HG03196 (cell line): ENCODE data around the gene ATOH8.

Source experiments
- ATAC-seq: cut with Tn5 transposase; IDR thresholded peaks from one replicate; pipeline ENCODE4 v1.9.1; 2021; ENCODE audit not compliant: unreplicated experiment

The ATOH8 gene

DNA sequence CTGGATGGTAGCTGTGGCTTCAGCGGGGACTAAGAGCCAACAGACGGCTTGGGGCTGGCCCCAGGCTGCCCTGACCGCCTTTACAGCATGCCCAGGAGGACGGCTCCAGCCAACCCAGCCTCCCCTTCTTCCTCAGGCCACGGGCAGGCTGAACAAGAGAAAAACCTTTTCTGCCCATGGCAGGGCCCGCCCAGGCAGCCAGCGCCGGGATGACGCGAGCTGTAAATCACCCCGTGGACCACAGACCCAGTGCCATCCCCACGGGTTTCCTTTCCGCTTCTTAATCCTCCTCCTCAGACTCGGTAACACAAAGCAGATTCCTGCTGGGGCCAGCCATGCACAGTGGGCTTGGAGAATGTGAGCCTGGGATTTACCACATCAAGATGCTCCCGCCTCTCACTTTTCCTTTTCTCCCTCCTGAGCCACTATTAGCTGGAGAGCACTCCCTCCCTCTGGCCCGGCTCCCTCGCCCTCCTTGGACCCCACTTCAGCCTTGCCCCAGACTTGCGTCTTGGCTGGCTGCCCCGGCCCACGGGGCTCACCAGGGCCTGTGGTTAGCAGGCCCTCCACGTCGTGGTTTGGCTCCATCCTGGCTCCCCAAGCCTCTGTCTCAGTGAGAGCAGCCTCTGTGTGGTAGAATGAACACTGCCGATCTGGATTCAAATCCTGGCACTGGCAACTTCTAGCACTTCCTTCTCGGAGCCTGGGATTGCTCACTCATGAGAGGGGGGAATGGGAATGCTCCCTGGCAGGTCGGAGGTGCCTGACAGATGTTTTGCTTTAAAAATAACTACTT is 31.4 kb downstream of the ATOH8 start:
- ATAC-seq: no peak

DNA sequence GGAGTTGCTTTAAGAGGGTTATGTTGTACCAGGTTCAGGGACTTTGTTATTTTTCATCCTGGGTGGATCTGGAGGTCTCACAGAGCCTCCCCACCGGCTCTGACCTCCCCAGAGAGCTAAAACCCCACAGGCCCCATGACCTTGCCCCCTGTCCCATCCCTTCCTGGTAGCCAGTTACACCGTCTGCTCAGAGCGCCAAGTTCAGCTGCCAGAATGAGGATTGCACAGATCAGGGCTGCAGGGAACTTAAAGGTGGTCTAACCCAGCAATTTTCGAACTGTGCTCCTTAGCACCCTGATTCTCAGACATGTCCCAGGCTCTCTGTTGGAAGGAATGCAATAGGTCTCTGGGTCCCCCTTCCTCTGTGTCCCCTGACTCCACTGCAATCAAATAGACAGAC is 32.1 kb downstream of the ATOH8 start:
- no peak for ATAC-seq

- ATAC-seq: no peak
Observed at GRCh38 chr2:85786444-85786843, 32.7 kb downstream of the ATOH8 start.

DNA sequence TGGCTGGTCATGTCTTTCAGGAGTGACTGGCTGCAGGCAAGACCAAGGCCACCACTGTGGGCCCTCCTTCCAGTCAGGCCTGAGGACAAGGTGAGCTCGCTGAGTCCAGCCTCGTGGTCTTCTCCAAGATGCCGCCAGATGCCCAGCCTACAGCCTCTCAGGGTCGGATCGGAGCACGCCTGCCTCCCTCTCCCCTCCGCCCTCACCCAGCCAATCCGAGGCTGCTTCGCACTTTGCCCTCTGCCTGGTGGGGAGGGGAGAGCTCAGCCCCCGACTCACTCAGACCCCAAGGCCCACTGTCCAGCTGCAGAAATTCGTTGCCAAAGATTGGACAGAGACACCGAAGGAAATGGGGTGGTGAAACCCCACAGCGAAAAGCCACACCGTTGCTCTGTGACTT is 33.1 kb downstream of the ATOH8 start:
- ATAC-seq: no peak

DNA sequence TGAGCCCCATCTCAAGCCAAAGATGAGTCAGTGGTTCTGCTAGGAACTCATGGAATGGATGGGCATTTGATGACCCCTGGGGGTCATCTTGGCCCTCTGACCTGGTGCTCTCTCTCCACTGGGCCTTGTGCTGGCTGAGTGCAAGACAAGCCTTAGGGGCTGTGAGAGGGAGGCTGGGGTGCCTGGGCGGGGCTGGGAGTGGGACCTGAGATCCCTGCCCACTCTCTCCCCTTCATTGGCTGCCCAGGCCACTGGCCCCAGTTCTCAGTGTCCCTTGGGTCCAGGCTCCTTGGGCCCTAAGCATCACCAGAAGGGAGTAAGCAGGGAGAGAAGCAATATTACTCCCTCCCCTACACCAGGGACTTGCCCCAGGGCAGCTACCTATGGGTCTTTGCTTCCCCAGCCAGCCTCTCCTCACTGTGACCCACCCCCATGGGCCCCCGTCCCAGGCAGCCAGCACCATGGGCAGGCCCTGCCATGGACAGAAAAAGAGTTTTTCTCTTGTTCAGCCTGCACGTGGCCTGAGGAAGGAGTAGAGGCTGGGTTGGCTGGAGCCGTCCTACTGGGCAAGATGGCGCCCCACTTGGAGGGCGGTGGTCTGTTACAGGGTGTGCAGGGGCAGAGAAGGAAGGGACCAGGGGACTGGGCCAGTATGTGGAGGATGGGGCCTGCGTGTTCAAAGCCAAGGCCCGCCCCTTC is 33.6 kb downstream of the ATOH8 start:
- ATAC-seq: no peak

DNA sequence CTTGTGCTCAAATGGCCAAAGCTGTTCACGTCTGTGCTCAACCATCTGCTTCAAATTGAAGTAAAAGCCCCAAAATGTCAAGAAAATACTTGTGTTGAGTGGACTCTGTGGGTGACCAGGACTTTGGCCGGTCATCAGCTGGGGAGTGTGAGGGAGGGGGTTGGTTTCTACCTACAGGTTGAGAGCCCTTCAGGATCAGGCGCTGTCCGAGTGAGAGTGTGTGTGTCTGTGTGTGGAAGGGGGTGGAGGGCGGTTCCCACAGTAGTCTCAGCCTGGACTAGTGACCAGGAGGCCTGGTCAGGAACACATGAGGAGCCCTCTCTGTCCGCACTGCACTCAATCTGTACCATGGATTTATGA is 34.2 kb downstream of the ATOH8 start:
- no peak for ATAC-seq

DNA sequence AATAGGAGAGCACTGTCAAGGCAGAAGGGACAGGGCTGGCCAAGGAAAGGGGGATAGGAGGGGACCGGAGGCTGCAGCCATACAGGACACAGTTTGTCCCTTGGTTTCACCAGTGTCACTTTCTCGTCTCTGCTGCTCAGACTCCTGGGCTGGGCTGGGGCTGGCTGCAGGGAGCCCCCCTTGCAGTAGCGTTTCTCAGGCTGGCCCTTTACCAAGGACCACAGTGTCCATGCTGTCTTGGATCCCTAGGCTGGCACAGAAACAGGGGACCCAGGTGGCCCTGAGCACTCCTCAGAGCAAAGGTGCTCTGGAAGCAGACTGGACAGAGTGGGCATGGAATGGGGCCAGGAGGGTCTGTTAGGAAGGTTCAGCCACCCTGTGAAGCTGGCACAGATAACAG is 34.8 kb downstream of the ATOH8 start:
- ATAC-seq: no peak

- no peak for ATAC-seq
Observed at GRCh38 chr2:85789271-85789670, 35.5 kb downstream of the ATOH8 start.

GRCh38 chr2:85790032-85790431 is 36.2 kb downstream of the ATOH8 start:
- ATAC-seq: no peak

DNA sequence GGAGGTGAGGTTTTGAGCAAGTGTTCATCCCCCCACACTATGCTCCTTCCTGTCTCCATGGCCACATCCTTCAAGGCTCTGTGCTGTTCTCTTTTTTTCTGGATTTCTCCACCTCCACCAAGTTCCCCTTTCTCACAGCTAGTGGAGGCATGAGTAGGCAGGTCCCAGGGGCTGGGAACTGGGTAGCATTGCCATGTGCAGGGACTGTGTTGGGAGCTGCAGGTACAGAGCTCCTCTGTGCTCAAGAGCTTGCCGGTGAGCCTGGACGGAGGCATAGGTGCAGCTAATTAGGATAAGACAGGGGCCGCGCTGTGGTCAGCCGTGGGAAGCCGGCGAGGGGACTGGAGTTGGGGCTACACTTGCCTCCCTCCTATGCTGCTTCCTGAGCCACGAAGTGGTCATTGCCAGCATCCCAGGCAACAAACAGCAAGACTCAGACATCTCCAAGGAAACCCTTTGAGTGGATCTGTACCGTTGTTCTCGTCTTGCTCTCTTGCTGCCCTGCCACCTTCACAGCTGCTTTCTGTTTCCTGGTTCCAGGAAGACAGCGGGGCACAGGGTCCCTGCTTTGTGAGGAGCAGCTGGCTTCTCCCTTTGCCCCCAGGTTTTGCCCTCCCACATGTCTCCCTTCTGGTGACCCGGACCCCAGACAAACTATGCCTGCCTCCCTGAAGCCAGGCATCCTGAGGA is 36.9 kb downstream of the ATOH8 start:
- ATAC-seq: no peak

- no peak for ATAC-seq
Observed at GRCh38 chr2:85791704-85792565, 38.1 kb downstream of the ATOH8 start.

DNA sequence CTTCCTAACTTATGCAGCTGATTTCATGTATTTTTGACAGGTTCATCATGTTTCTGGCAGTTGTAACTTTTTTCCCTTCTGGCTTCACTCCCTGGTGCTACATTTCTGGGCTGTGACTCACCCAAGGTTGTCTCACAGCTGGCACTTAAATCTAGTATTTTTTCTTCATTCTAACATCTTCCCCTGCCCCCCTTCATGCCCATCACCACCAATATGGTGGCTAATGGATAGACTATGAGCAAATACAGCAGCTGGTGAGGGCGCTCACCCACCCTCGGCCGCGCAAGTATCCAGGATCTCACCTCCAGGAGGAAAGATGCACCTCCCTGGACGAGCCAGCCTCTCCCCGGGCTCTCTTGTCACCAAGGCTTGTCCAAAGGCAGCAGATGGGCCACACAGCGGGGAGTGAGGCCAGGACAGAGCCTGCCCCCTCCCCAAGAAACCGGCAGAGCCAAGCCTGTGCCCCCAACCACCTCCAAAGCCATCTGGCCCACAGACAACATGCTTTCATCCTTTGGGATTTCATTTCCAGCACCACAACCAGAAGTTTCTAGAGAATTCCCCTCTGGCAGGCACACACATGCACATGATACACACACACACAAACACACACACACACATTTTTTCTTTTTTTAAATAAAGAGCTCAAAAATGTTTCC is 39.1 kb downstream of the ATOH8 start:
- no peak for ATAC-seq

DNA sequence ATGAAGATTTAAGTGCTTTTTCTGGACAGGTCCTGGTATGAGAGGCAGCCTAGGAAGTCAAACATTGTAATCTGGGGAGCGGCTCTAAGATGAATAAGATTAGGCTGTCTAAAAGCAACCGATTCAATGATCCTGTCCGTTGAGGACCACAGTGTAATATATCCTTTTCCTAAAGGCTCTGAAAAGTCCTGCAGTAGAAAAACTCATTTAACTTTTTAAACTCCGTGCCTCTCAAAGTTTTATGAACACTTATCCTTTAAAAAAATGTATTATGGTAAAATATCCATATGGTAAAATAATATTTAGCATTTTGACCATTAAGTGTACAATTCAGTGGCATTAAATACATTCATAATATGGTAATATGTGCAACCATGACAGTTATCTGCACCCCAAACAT is 39.8 kb downstream of the ATOH8 start:
- ATAC-seq: no peak

DNA sequence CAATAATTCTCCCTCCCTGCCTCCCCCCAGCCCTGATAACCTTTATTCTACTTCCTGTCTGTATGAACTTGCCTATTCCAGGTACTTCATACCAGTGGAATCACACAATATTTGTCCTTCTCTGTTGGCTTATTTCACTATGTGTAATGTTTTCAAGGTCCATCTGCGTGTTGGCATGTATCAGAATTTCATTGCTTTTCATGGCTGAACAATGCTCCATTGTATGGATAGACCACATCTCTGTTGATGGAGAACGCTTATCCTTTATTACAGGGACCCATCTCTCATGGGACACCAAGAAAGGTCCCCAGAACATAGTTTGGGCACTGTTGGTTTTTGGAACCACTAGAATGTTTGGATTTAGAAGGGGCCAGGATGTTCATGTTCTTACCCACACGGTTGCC is 40.2 kb downstream of the ATOH8 start:
- no peak for ATAC-seq

DNA sequence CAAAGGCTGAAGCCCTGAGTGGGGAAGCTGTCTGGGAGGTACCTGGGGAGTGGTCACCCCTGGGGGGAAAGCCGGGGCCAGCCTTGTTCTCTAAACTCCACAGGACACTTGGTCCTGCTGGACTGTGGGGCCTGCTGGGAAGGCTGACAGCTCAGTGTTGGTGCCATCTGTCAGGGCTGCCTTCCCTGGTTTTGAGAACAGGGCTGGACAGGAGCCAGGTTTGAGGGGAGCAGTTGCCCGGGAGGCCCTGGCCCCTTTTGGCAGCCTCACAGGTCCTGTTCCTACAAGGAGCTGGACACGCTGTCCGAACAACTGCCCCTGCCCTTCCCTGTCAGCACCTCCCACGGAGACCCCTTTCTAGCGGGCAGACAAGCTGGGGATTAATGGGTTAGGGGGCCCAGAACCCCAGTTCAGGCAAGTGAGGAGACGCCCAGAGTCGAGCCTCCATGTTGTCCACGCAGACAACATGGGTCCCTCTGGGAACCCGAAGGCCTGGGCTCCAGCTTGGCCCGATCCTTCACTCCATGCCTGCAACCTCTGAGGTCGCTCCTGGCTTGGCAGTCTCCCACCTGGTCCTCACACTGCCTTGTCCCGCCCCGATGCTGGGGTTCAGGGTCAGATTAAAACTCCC is 40.8 kb downstream of the ATOH8 start:
- no peak for ATAC-seq

DNA sequence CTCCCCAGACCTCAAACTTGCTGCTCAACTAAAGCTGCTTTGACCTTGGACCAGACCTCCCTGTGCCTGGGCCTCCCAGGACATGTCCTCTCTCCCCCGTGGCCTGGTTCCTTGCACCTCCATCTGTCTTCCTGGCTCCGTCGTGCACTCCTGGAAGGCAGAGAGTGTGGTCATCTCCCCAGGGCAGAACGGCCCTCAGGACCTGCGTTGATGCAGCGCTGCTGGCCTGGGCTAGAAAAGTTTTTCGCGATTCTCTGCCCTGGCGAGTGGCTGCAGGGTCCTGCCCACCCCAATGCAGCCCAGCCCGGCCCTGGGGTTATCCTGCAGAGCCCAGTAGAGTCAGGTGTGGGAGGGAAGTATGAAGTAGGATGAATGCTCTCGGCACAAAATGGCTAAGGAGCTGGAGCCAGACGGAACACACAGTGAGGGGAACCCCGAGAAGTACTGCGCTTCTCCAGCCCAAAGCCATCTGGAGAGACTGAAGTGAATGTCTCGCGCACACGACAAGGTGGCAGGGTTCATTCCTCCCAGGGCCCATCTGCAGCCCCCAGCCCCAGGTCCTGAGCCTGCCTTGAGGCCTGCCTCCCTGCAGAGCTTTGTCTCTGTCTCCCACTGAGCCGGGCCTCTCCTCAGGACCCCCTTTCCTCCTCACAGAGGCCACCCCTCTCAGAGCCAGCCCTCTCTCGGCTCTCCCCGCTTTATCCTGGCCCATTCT is 41.7 kb downstream of the ATOH8 start:
- ATAC-seq: no peak

DNA sequence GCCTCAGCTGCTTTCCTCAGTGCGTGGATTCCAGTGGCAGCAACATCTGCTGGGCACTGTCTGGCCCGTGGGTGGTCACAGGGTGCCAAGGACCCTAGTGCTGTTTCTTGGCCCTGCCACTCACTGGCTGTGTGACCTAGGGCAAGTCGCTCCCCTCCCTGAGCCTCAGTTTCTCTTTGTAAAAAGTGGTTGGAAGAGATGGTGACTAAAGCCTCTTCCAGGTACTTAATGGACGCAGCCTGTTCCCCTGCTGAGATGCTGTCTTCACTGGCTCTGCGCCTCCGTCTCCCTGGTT is 42.2 kb downstream of the ATOH8 start:
- ATAC-seq: no peak

DNA sequence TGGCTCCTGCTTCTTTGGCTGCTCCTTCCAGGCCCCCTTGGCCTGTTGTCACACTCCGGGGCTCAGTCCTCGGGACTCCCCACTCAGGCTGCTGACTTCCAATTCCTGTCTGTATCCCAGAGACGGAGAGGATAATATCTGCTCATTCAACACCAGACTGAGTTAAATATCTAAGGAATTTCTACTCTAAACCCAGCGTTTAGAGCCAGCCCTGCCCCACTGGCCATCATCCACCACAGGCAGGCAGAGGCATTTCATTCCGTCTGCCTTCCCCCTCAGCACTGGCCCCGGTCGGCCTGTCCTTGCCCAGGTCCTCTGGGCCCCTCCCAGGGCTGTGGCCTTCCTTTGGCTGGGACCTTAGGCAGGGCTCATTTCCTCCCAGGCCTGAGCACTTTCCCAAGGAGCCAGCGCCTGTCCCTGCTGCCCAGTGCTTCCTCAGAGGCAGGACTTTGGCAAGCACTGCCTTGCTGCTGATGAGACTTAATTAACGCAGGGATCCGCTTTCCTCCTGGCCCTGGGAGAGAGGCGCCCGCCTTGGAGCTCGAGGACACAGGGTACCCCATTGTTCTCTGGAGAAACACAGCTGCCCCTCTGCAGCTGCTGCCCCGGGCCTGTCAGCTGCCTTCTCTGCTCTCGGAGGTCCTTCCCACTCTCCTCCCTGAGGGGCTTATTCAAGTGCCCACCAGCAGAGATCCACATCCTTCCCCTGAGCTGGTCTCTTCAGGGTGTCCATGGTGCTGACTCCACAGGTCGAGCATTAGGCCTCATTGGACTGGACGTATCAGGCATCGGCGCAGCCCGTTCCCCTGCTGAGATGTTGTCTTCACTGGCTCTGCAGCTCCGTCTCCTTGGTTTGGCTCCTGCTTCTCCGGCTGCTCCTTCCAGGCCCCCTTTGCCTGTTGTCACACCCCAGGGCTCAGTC is 42.8 kb downstream of the ATOH8 start:
- no peak for ATAC-seq

GRCh38 chr2:85797263-85797660 is 43.5 kb downstream of the ATOH8 start:
- ATAC-seq: no peak
